Gastroesophageal sphincter (tissue), 4 donors: Measurements from ENCODE around the gene PAX5. TPM values are rescaled to one million over a fixed set of nuclear protein-coding genes. Genes with fewer than 3 reads are reported as not detected.

Experiments used
- ATAC-seq: fragments of 150-250 bp; one replicate; pipeline ENCODE4 v1.9.1; 2016; ENCODE audit warnings: mild to moderate bottlenecking, moderate library complexity
- H3K27ac ChIP-seq, 4 donors: fragments of 200-600 bp; sonication (generic) in 3 of 4; 1 replicate in 3 of 4; 2 replicates in 1 of 4; pipeline ENCODE4 v1.5.1; 2016 to 2019
- H3K27me3 ChIP-seq: fragments of 200-600 bp; sonication (generic); one replicate; pipeline ENCODE4 v1.5.1; 2019
- H3K36me3 ChIP-seq, 2 donors: fragments of 200-600 bp; sonication (generic); one replicate each; pipeline ENCODE4 v1.5.1; 2019; ENCODE audit warnings: control low read depth in 1 of 2
- H3K4me1 ChIP-seq, 3 donors: fragments of 200-600 bp; sonication (generic); 1 replicate in 2 of 3; 2 replicates in 1 of 3; pipeline ENCODE4 v1.5.1; 2016 to 2019; ENCODE audit warnings: control low read depth in 2 of 3
- H3K4me3 ChIP-seq, 2 donors: fragments of 200-600 bp; sonication (generic); one replicate each; pipeline ENCODE4 v1.5.1; 2019; ENCODE audit warnings: mild to moderate bottlenecking in 1 of 2, moderate library complexity in 1 of 2
- H3K9me3 ChIP-seq, 3 donors: fragments of 200-600 bp; sonication (generic); one replicate each; pipeline ENCODE4 v1.5.1; 2017 to 2019; ENCODE audit warnings: control low read depth in 2 of 3
- CTCF ChIP-seq, 4 experiments: fragments of 200-600 bp in 2 of 4; fragments of 450-650 bp in 2 of 4; sonication (generic) in 1 of 4; IDR thresholded peaks; one replicate each; pipeline ENCODE4 v1.5.1; 2017 to 2019; ENCODE audit warnings: antibody characterized with exemption in 4 of 4, mild to moderate bottlenecking in 2 of 4, moderate library complexity in 2 of 4
- EP300 ChIP-seq: sonication (generic); formaldehyde crosslinking; IDR thresholded peaks from one replicate; pipeline ENCODE4 v1.6.1; 2017; ENCODE audit warnings: antibody characterized with exemption, mild to moderate bottlenecking
- POLR2A ChIP-seq, 2 donors: fragments of 450-650 bp; IDR thresholded peaks; one replicate each; pipeline ENCODE4 v1.6.1; 2017; ENCODE audit warnings: antibody characterized with exemption in 2 of 2, mild to moderate bottlenecking in 2 of 2, moderate library complexity in 1 of 2
- POLR2AphosphoS5 ChIP-seq: sonication (generic); formaldehyde crosslinking; IDR thresholded peaks from one replicate; pipeline ENCODE4 v1.6.1; 2017; ENCODE audit warnings: antibody characterized with exemption
- WGBS, 2 donors: methylation state at CpG; one replicate each; pipeline ENCODE4 v1.1.5; 2018; ENCODE audit warnings: low coverage in 1 of 2; 5-methylcytosine and 5-hydroxymethylcytosine counted together
- total RNA-seq, 4 donors: library from RNA; depleted of rRNA; stranded (reverse); fragments of >200 nt; gene quantifications; one replicate each; pipeline ENCODE4 v1.1.0, GENCODE V29; 2016

PAX5 gene
- total RNA-seq, 4 donors from 2014 or later, result under 0.01 TPM; not detected in 3

GRCh38 chr9:36995927-36996705 is 38.0 kb downstream of the PAX5 start:
- Histone ChIP-seq H3K9me3 (peaks cover 0 to 6% (median 2%) of the 10 kb centered on the region in 3 donors), H3K36me3 (no peaks in the 10 kb centered on the region), H3K27me3 (peaks cover 91% of the 10 kb centered on the region), H3K4me3 (no peak overlapping the region), H3K4me1 (no peaks in the 10 kb centered on the region), H3K27ac (no peak overlapping the region)
- 60 to 90% methylated on average over 1 to 2 of the region's 16 CpGs for WGBS, 2 donors
- TF ChIP-seq EP300, result no peak
- no peak for TF ChIP-seq POLR2A (IDR thresholded peaks at IDR 0.05)
- TF ChIP-seq POLR2AphosphoS5, result no peak
- peak in 1 of 4 experiments; percentile 41 for TF ChIP-seq CTCF (IDR thresholded peaks at IDR 0.05)
- peak; percentile 23 for ATAC-seq

GRCh38 chr9:36993933-36994764 is 39.9 kb downstream of the PAX5 start:
- H3K27ac ChIP-seq, result no peak overlapping the region
- TF ChIP-seq POLR2AphosphoS5, result no peak
- TF ChIP-seq POLR2A (IDR thresholded peaks at IDR 0.05), result no peak
- TF ChIP-seq CTCF (IDR thresholded peaks at IDR 0.05), result no peak
- no peak for TF ChIP-seq EP300
- peaks cover 0 to 16% (median 2%) of the 10 kb centered on the region in 3 donors for H3K9me3 ChIP-seq
- H3K4me3 ChIP-seq, result no peak overlapping the region
- 75% methylated on average over 4 of the region's 19 CpGs; no CpG with 5 or more reads in 1 of the 2 donors for WGBS, 2 donors
- ATAC-seq, result no peak
- no peaks in the 10 kb centered on the region for H3K36me3 ChIP-seq
- peaks cover 91% of the 10 kb centered on the region for H3K27me3 ChIP-seq
- H3K4me1 ChIP-seq, result no peaks in the 10 kb centered on the region

- peaks cover 97% of the 10 kb centered on the region for H3K27me3 ChIP-seq
These were observed 41.4 kb downstream of the PAX5 start for GRCh38 chr9:36992501-36993316.

More at GRCh38 chr9:36992501-36993316, 41.4 kb downstream of the PAX5 start:
- H3K4me1 ChIP-seq, result peaks cover 0 to 6% (median 0%) of the 10 kb centered on the region in 3 donors
- WGBS, 2 donors, result 29 to 34% methylated on average over 5 to 7 of the region's 7 CpGs
- ATAC-seq, result no peak
- TF ChIP-seq POLR2A (IDR thresholded peaks at IDR 0.05) (no peak), CTCF (IDR thresholded peaks at IDR 0.05) (no peak), POLR2AphosphoS5 (no peak), EP300 (no peak)
- H3K27ac ChIP-seq, result no peak overlapping the region
- H3K9me3 ChIP-seq, result peaks cover 0 to 16% (median 2%) of the 10 kb centered on the region in 3 donors
- no peak overlapping the region for H3K4me3 ChIP-seq
- no peaks in the 10 kb centered on the region for H3K36me3 ChIP-seq
